Type B pancreatic cell (in vitro differentiated cells): Measurements from ENCODE around the gene SETBP1. TPM values are rescaled to one million over a fixed set of nuclear protein-coding genes. Genes with fewer than 3 reads are reported as not detected.

Experiments used
- DNase-seq: peaks from one replicate; pipeline ENCODE4 v3.0.0; 2021; ENCODE audit warnings: mixed read lengths; ENCODE audit not compliant: unreplicated experiment; ENCODE audit errors: extremely low spot score
- H3K27ac Mint-ChIP-seq: 2 replicates; pipeline ENCODE4 v1.8.0; 2021; ENCODE audit warnings: mild to moderate bottlenecking, mixed read lengths
- H3K27me3 Mint-ChIP-seq: 2 replicates; pipeline ENCODE4 v1.8.0; 2021; ENCODE audit warnings: mixed read lengths
- H3K36me3 Mint-ChIP-seq: 2 replicates; pipeline ENCODE4 v1.8.0; 2021; ENCODE audit warnings: mixed read lengths
- H3K4me1 Mint-ChIP-seq: one replicate; pipeline ENCODE4 v1.8.0; 2021; ENCODE audit warnings: mixed read lengths; ENCODE audit not compliant: unreplicated experiment
- H3K4me3 Mint-ChIP-seq: 2 replicates; pipeline ENCODE4 v1.8.0; 2021; ENCODE audit warnings: mild to moderate bottlenecking, mixed read lengths
- H3K9me3 Mint-ChIP-seq: 2 replicates; pipeline ENCODE4 v1.8.0; 2021; ENCODE audit warnings: mixed read lengths
- CTCF ChIP-seq: fragments of 200-600 bp; sonication (generic); conservative IDR thresholded peaks from 2 replicates; pipeline ENCODE4 v1.5.0; 2021; ENCODE audit warnings: antibody characterized with exemption, mild to moderate bottlenecking
- total RNA-seq: library from RNA; stranded (reverse); gene quantifications from 2 replicates; pipeline ENCODE4 v1.2.1, GENCODE V29; 2021; ENCODE audit warnings: low replicate concordance

The SETBP1 gene
- total RNA-seq, 1 donor from 2014 or later: 62.7 TPM

- Mint-ChIP-seq H3K36me3 (peaks cover 35% of the 10 kb centered on the region), H3K9me3 (peaks cover 13% of the 10 kb centered on the region), H3K27ac (peak overlapping the region; percentile 72), H3K27me3 (no peaks in the 10 kb centered on the region), H3K4me1 (peaks cover 37% of the 10 kb centered on the region), H3K4me3 (peak overlapping the region; percentile 59)
- DNase-seq: no peak
- TF ChIP-seq CTCF: no peak
Measured at GRCh38 chr18:44938720-44939665, 258.3 kb downstream of the SETBP1 start.

GRCh38 chr18:44941516-44941915, 260.8 kb downstream of the SETBP1 start:
- TF ChIP-seq CTCF: no peak
- no peak overlapping the region for H3K4me3 Mint-ChIP-seq
- H3K4me1 Mint-ChIP-seq: peaks cover 50% of the 10 kb centered on the region
- H3K27ac Mint-ChIP-seq: no peak overlapping the region
- DNase-seq: no peak
- H3K9me3 Mint-ChIP-seq: peaks cover 13% of the 10 kb centered on the region
- peaks cover 25% of the 10 kb centered on the region for H3K36me3 Mint-ChIP-seq
- H3K27me3 Mint-ChIP-seq: no peaks in the 10 kb centered on the region

GRCh38 chr18:44942073-44942472, 261.4 kb downstream of the SETBP1 start:
- Mint-ChIP-seq H3K27ac (no peak overlapping the region), H3K9me3 (peaks cover 13% of the 10 kb centered on the region), H3K4me1 (peaks cover 55% of the 10 kb centered on the region), H3K36me3 (peaks cover 23% of the 10 kb centered on the region), H3K4me3 (no peak overlapping the region), H3K27me3 (no peaks in the 10 kb centered on the region)
- no peak for TF ChIP-seq CTCF
- no peak for DNase-seq

GRCh38 chr18:44943311-44943881, 262.7 kb downstream of the SETBP1 start:
- Mint-ChIP-seq H3K4me1 (peaks cover 47% of the 10 kb centered on the region), H3K27me3 (no peaks in the 10 kb centered on the region), H3K27ac (no peak overlapping the region), H3K9me3 (peaks cover 13% of the 10 kb centered on the region), H3K36me3 (peaks cover 14% of the 10 kb centered on the region), H3K4me3 (no peak overlapping the region)
- no peak for DNase-seq
- TF ChIP-seq CTCF: no peak

GRCh38 chr18:44944461-44944860, 263.8 kb downstream of the SETBP1 start:
- Mint-ChIP-seq H3K9me3 (peaks cover 7% of the 10 kb centered on the region), H3K36me3 (peaks cover 11% of the 10 kb centered on the region), H3K4me3 (no peak overlapping the region), H3K27me3 (no peaks in the 10 kb centered on the region), H3K27ac (no peak overlapping the region), H3K4me1 (peaks cover 37% of the 10 kb centered on the region)
- TF ChIP-seq CTCF: no peak
- DNase-seq: no peak
